Measurements from ENCODE around the gene AKAP6.

DNA sequence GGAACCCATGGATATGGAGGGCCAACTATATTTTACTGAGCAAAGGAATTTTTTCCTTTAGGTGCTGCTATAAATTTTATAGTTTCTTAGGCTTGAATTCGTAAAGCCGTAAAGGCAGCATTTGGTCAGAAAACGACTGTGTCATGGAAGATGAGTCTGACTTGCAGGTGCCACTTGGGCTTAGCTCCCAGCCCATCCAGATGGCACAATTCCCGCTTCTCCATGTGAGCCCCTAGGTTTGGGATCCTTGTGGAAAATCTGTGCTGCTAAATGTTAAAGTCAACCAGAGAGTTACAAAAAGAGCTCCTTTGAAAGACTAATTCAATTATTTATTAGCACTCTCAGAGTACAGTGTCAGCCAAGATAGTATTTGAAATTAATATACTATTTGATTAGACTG, 489.5 kb downstream of the AKAP6 start:
- no peak for TF ChIP-seq CTCF (IDR thresholded peaks at IDR 0.05)
- TF ChIP-seq POLR2A (IDR thresholded peaks at IDR 0.05) = no peak
